Calu3 (cell line): Measurements from ENCODE around the gene FOXI1. TPM values are rescaled to one million over a fixed set of nuclear protein-coding genes. Genes with fewer than 3 reads are reported as not detected.

Experiments
- BruUV-seq: library from RNA; stranded (reverse); fragments of 400-500 nt; replicated peaks from 2 replicates; lab custom pipeline; 2021; lab: Mats Ljungman, UMichigan
- CTCF ChIA-PET: fragments of 300-600 bp; sonication (Branson Sonifier 250); formaldehyde crosslinking; loops from one replicate; lab custom pipeline; 2022; ENCODE audit warnings: antibody characterized with exemption; lab: Charles Lee
- DNase-seq: peaks from one replicate; pipeline ENCODE4 v3.0.0; 2022
- H3K27ac Mint-ChIP-seq: one replicate; pipeline ENCODE4 v1.8.0; 2022; ENCODE audit warnings: mixed read lengths; ENCODE audit not compliant: unreplicated experiment
- H3K27me3 Mint-ChIP-seq: one replicate; pipeline ENCODE4 v1.8.0; 2022; ENCODE audit warnings: mixed read lengths; ENCODE audit not compliant: unreplicated experiment
- H3K36me3 Mint-ChIP-seq: one replicate; pipeline ENCODE4 v1.8.0; 2022; ENCODE audit warnings: mild to moderate bottlenecking, moderate library complexity, mixed read lengths; ENCODE audit not compliant: insufficient read depth, unreplicated experiment
- H3K4me1 Mint-ChIP-seq: one replicate; pipeline ENCODE4 v1.8.0; 2022; ENCODE audit warnings: mild to moderate bottlenecking, low read depth, mixed read lengths; ENCODE audit not compliant: unreplicated experiment
- H3K4me3 Mint-ChIP-seq: one replicate; pipeline ENCODE4 v1.8.0; 2022; ENCODE audit warnings: mild to moderate bottlenecking, low read depth, moderate library complexity, mixed read lengths; ENCODE audit not compliant: unreplicated experiment
- H3K9me3 Mint-ChIP-seq: one replicate; pipeline ENCODE4 v1.8.0; 2022; ENCODE audit warnings: low read depth, mixed read lengths; ENCODE audit not compliant: unreplicated experiment
- intact Hi-C: fragments of 100-400 bp; cut with micrococcal nuclease; formaldehyde crosslinking; loops from one replicate; pipeline ENCODE4 v1.10.0; 2022; ENCODE audit not compliant: unreplicated experiment
- total RNA-seq: library from RNA; stranded (reverse); gene quantifications from 2 replicates; pipeline ENCODE4 v1.2.3, GENCODE V29; 2022
- TF ChIP-seq, protein P1 (sequence below): fragments of 200-600 bp; IDR thresholded peaks from one replicate; pipeline ENCODE4 v1.8.0; 2022; ENCODE audit warnings: antibody characterized with exemption; ENCODE audit not compliant: unreplicated experiment

FOXI1 gene
- total RNA-seq, 1 experiment from 2014 or later, result not detected

DNA sequence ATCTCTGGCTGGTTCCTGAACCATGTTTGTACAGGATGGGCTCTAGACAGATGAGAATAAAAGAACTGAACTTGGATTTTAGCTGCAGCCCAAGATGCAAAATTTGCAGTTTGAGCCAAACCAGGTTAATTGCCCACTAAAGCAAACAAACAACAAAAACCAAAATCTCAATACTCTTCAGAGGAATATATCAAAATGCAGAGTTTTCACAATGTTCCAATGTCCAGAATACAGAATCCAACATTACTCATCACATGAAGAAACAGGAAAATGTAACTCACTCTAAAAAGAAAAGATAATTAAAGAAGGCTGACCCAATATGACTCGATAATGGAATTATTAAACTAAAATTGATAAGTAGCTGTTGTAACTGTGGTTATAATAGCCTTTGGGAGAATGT is 20.4 kb downstream of the FOXI1 start:
- no peak overlapping the region for H3K27ac Mint-ChIP-seq
- peaks cover 7% of the 10 kb centered on the region for H3K9me3 Mint-ChIP-seq
- no peak overlapping the region for H3K4me3 Mint-ChIP-seq
- H3K27me3 Mint-ChIP-seq, result peaks cover 14% of the 10 kb centered on the region
- H3K4me1 Mint-ChIP-seq, result no peaks in the 10 kb centered on the region
- no peaks in the 10 kb centered on the region for H3K36me3 Mint-ChIP-seq
- no TSS peak for BruUV-seq
- TF ChIP-seq, protein P1, sequence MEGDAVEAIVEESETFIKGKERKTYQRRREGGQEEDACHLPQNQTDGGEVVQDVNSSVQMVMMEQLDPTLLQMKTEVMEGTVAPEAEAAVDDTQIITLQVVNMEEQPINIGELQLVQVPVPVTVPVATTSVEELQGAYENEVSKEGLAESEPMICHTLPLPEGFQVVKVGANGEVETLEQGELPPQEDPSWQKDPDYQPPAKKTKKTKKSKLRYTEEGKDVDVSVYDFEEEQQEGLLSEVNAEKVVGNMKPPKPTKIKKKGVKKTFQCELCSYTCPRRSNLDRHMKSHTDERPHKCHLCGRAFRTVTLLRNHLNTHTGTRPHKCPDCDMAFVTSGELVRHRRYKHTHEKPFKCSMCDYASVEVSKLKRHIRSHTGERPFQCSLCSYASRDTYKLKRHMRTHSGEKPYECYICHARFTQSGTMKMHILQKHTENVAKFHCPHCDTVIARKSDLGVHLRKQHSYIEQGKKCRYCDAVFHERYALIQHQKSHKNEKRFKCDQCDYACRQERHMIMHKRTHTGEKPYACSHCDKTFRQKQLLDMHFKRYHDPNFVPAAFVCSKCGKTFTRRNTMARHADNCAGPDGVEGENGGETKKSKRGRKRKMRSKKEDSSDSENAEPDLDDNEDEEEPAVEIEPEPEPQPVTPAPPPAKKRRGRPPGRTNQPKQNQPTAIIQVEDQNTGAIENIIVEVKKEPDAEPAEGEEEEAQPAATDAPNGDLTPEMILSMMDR, result no peak
- CTCF ChIA-PET, result no interaction called here
- no peak for DNase-seq
- intact Hi-C loops, result no loop called here

DNA sequence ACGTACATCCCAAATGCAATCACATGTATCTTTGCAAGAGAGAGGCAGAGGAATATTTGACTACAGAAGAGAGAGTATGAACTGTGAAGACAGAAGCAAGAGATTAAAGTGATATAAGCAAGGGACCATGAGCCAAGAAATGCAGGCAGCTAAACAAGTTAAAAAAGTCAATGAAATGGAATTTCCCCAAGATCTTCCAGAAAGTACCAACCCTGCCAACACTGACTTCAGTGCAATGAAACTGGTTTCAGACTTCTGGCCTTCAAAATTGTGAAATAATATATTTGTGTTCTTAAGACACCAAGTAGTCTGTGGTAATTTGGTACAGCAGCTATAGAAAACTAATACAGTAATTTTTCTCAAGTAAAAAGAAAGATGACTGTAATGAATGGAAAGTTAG is 20.9 kb downstream of the FOXI1 start:
- CTCF ChIA-PET, result no interaction called here
- peaks cover 7% of the 10 kb centered on the region for H3K9me3 Mint-ChIP-seq
- H3K36me3 Mint-ChIP-seq, result no peaks in the 10 kb centered on the region
- intact Hi-C loops, result no loop called here
- BruUV-seq, result no TSS peak
- no peak overlapping the region for H3K27ac Mint-ChIP-seq
- no peak overlapping the region for H3K4me3 Mint-ChIP-seq
- TF ChIP-seq, protein P1, result no peak
- H3K27me3 Mint-ChIP-seq, result peaks cover 13% of the 10 kb centered on the region
- no peaks in the 10 kb centered on the region for H3K4me1 Mint-ChIP-seq
- DNase-seq, result no peak

DNA sequence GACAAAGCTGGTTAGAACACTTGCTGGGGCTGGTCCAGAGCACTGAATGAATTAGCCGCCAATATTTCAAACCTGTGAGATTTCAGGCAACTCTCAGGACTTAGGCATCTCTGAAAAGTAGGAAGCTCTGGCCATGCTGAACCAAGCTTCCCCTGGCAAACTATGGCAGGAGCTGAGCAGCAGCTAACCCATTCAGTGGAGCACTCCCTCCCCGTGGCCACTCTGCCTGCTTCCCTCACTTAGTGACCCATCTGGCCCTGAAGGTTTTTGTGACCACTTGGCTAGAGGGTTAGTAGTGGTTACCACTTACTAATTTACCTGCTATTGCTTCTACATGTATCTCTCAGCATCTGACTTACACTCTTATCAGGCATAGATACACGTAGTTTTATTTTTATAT is 25.5 kb downstream of the FOXI1 start:
- no TSS peak for BruUV-seq
- CTCF ChIA-PET, result no interaction called here
- TF ChIP-seq, protein P1, result no peak
- Mint-ChIP-seq H3K9me3 (no peaks in the 10 kb centered on the region), H3K4me1 (peaks cover 31% of the 10 kb centered on the region), H3K36me3 (no peaks in the 10 kb centered on the region), H3K4me3 (no peak overlapping the region), H3K27ac (no peak overlapping the region), H3K27me3 (no peaks in the 10 kb centered on the region)
- DNase-seq, result no peak
- intact Hi-C loops, result no loop called here

DNA sequence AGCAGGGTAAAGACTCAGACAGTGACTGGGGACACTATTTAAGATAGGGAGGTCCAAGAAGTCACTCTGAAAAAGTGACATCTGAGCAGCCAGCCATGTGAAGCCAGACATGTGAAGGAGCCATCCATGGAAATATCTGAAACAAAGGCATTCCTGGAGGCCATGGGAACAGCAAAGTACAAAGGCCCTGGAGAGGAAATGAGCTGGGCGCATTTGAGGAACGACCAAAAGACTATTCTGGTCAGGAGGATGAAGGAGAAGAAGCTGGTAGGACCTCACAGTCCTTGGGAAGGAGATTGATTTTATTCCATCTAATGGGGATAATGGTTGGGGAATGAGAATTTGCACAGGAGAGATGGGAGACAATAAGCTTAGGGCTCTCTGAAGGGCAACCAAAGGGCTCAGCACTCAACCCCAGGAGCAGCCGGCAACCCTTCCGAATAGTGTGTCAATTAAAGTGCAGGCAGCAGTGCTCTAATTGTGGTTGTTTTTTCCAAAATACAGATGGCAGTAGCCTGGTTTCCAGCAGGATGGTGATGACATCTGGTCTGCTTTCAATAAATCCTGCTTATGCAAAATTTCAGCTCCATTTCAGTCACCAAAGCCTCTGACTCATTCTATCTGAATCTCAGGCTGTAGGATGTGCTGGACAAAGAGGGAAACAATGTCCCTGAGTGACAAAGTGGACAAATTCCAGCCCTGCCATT is 26.7 kb downstream of the FOXI1 start:
- DNase-seq, result no peak
- H3K4me1 Mint-ChIP-seq, result peaks cover 33% of the 10 kb centered on the region
- intact Hi-C loops, result no loop called here
- H3K36me3 Mint-ChIP-seq, result no peaks in the 10 kb centered on the region
- no peak overlapping the region for H3K4me3 Mint-ChIP-seq
- no TSS peak for BruUV-seq
- TF ChIP-seq, protein P1, result no peak
- no peaks in the 10 kb centered on the region for H3K9me3 Mint-ChIP-seq
- H3K27ac Mint-ChIP-seq, result no peak overlapping the region
- CTCF ChIA-PET, result no interaction called here
- H3K27me3 Mint-ChIP-seq, result no peaks in the 10 kb centered on the region
